ENCODE measurements around the gene DBN1.

The DBN1 gene

DNA sequence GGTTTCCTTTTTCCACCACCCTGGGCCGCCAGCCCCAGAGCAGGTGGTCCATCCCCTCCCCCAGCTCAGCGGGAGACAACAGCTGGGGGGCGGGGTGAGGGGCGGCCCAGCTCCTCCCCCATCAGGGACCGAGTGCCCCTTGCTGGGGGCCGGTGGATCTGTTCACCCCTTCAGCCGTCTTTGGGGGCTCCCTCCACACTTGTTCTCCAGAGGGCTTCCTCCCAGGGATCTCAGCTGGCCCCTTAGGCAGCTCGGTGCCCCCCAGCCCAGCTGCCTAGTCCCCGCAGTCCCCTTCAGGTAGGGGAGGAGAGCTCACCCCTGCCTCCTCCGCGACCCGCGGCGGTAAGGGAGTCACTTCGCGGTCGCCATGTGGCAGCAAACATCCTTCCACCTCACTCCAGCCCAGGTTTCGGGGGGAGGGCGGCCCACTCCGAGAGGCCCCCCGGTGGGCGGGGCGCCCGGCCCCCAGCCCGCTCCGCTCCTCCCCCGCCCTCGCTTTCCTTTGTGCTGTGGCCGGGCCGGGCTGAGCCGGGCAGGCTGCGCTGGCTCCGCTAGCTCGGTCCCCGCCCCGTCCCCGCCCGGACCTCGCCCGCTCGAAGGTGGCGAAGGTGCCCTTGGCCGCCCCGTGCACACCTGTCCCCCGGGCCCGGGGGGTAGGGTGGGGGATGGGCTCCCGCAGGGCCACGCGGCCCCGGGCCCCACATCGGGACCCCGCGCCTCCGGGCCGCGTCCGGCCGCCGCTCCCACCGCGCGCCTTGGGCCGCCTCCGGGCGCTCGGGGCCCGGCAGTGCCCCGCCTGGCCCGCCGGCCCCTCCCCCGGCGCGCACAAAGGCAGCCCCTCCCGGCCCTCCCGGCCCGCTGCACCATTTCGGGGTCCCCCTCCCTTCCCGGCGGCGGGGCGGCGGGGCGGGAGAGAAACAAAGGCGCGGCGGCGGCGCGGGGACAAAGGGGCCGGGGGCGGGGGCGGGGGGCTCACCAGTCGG lies 683 bp downstream of the DBN1 start:
- no peak for DNase-seq (ENCODE audit: low read depth)

DNA sequence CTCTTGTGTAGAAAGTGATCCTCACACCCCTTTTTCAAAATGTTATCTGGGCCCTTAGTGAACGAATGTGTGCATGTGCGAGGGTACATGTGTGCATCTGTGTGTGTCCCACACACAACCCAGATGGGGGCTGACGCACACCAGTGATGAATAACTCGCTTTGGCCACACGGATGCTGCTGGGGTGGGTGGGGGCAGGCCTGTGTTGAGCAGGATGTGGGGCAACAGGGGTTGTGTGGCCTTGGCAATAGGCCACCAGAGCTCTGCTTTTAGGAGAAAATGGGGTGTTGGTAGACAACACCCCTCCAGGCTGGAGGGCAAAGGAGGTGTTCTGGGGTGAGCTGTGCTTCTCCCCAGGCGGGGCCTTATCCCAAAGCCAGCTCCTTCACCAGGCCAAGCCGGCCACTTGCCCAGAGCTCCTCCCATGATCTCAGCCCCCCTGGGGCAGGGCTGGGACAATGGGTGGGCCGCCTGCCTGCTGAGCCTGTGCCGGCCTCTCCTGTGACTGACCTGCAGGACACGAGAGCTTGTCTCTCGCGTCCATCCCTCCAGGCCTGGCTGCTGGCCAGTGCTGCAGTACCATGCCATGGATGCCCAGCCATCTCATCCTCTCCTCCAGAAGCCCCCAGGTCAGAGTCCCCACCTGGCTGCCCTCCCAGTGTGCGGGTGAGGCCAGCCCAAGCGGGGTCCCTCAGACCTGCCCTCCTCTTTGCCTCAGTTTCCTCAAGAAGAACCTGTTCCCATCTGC lies 1.7 kb downstream of the DBN1 start:
- DNase-seq (ENCODE audit: low read depth) = no peak

DNA sequence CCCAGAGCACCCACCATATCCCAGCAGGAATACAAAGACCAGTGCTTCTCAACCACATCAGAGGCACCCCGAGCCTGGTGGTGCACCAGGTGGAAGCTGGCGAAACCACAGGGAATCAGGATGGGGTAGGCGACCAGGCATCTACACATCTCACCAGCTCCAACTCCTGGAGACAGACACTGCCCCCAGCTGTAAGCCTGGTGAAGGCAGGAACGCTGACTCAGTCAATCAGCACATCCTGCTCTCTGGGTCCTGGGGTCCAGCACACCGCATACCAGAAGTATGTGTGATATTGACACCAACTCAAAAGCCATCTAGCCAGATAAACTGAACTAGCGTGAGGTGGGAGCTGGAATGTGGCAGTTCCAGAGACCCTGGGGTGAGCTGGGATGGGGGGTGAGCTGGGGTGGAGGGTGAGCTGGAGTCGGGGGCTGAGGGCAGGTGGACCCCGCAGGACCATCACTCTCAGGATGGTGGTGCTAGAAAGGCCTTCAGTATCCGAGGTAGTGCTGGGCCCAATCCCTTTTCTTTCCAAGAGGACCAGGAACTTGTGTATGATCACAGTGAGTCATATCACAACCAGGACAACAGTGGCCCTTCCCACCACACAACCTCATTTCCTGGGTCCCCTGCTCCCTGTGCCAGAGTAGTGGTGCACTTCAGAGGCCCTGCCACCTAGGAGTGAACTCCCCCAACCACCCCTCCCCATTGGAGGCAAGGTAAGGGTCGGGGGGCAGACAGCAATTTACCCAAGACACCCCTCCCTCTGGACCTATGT lies 2.5 kb downstream of the DBN1 start:
- no peak for DNase-seq (ENCODE audit: low read depth)

DNA sequence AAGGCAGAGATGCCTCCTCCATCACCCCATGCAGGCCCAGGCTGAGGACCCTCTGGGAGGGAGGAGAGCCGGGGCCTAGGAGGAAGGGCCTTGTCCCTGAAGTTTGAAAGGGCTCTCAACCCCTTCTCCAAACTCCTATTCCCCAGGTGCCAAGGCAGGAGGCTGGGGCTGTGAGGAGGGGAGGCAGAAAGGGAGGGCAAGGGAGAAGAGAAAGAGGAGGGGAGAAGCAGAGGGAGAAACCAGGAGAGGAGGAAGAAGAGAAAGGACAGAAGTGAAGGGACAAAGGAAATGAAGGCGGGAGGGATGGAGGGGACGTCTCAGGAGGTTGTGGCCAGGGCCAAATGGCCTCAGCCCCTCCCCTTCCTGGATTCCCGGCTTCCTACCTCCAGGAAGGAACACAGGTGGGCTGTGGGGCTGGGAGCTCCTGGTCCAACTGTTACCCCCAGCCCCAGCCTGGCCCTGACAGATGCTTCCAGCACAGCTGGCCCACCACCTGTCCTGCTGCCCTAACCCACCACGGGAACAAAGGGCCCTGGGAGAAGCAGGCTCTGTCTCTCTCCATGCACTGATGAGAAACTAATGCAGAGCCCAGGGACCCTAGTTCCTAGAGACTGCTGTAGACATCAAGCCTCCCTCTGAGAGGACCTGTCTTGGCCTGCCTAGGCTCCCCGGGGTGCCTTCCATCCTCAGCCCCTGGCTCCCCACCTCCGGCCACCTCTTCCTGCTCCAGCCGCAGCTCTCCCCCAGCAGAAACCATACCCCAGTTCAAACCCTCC lies 3.5 kb downstream of the DBN1 start:
- DNase-seq (ENCODE audit: low read depth) = no peak

DNA sequence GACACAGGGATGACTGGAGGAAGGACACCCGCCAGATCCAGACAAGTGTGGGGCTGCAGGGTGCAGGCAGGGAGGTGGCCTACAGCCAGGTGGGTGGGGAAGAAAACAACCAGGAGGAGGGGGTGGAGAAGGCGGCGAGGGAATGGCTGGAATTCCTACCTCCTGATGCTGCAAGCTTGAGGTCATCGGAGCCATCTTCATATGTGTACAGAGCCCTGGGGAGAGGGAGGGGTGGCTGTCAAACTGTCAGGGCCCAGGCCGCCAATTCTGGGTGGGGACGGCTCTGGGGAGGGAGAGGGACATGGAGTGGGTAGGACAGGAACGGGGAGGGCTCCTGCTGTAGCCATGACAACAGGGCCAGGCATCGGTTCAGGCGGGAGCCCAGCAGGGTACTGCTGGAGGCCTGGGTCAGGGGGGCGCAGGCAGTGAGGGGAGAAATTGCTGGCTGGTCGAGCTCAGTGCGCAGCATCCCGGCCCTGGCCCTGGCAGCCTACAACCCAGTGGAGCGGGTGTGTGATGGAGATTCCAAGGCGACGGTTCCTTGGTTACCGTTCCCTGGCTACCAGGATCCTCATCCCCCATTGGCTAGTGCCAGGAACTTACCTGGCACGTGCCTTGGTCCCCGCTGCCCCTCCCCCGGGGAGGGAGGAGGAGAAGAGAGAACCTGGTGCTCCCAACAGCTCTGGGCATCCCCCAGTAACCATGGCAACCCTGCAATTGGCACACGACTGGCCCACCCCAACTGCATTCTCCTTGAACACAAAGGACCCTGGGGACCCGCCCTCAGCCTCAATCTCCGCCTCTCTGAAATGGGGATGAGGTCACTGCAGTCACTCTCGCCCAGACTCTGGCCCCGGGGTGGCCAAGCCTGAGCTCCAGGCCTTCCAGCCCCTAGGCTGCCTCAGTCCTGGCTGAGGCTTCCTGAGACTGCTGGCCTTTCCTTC lies 4.5 kb downstream of the DBN1 start:
- DNase-seq (ENCODE audit: low read depth) = no peak

DNA sequence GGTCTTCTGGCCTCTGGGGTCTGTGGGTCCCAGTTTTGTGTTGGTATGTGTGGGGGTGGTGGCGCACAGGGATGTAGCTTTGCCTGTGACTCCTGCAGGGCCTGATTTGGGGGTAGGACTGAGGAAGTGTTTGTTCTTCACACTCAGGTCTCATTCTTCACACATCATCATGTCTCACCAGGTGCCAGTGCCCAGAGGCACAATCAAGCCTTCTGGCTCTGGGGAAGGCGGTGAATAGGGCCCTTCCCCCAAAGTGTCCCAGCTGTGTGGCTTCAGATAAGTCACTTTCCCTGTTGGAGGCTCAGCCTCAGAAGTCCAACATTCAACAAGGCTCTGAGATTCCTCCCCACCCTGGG lies 5.1 kb downstream of the DBN1 start:
- DNase-seq (ENCODE audit: low read depth) = no peak

DNA sequence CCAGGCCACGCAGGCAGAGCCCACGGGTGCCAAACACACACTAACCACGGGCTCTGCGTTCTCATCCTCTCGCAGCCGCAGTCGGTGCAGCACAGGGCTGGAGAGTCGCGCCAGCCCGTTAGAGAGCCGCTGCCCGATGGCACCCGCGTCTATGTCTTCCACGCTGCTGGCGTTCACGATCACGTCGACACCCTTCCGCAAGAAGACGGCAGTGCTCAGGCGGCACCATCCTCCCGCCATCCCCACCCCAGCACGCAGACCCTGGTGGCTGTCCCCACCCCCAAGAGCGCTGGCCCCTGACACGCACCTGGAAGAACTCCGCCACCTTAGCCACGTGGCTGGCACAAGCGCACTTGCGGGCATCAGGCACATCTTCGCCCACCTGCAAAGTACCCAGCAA lies 6.0 kb downstream of the DBN1 start:
- DNase-seq (ENCODE audit: low read depth) = no peak

DNA sequence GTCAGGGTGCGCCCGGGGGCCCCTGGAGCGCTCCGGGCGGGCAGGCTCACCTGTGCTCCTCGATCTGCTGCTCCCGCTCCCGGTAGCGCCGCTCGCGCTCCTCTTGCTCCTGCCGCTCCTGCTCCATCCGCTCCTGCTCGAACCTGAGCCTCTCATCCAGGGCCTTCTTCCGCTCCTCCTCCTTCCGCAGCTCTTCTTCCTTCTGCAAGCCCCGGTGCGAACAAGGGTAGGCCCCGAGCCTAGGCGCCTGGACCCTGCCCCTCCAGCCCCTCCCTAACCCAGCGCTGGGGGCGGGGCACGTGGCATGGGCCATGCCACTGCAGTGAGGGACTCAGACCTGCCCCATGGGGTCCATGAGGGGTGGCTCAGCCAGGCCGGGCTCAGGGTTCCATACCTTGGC lies 6.6 kb downstream of the DBN1 start:
- DNase-seq (ENCODE audit: low read depth) = no peak

DNA sequence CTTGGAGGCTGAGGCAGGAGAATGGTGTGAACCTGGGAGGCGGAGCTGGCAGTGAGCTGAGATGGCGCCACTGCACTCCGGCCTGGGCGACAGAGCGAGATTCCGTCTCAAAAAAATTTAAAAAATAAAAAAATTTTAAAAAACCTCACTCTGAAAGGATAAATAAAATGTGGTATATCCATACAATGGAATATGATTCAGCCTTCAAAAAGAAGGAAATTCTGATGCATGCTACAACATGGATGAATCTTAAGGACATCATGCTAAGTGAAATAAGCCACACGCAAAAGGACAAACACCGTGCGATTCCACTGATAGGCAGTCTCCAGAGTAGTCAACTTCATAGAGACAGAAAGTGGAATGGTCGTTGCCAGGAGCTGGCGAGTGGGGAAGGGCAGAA lies 8.4 kb downstream of the DBN1 start:
- no peak for DNase-seq (ENCODE audit: low read depth)

DNA sequence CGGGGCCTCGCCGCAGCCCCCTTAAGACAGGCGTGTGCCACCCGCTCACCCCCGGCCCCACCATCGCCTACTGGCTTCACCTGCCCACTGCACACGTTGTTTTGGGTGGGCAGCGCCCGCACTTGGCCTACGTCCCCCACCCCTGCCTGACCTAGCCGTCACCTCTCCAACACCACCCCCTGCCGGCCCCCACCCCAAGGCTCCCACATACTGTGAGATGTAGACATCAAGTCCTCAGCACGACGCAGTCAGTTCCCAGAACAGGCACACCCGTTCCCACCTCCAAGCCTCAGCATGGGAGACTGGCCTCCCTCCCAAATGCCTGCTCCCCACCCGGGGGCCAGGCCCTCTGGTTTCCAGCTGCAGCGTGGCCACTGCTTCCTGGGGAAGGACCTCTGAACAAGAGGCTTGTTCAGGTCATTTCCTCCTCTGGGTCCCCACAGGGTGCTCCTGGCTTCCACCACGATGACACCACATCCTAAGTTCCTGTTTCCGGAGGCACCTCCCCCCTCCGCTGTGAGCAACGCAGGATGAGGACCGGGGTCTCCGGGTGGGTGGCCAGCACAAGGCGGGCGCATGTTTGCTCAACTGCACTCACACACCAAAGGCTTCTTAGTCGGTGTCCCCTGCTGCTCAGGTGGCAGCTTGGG lies 11.3 kb downstream of the DBN1 start:
- DNase-seq (ENCODE audit: low read depth) = no peak

DNA sequence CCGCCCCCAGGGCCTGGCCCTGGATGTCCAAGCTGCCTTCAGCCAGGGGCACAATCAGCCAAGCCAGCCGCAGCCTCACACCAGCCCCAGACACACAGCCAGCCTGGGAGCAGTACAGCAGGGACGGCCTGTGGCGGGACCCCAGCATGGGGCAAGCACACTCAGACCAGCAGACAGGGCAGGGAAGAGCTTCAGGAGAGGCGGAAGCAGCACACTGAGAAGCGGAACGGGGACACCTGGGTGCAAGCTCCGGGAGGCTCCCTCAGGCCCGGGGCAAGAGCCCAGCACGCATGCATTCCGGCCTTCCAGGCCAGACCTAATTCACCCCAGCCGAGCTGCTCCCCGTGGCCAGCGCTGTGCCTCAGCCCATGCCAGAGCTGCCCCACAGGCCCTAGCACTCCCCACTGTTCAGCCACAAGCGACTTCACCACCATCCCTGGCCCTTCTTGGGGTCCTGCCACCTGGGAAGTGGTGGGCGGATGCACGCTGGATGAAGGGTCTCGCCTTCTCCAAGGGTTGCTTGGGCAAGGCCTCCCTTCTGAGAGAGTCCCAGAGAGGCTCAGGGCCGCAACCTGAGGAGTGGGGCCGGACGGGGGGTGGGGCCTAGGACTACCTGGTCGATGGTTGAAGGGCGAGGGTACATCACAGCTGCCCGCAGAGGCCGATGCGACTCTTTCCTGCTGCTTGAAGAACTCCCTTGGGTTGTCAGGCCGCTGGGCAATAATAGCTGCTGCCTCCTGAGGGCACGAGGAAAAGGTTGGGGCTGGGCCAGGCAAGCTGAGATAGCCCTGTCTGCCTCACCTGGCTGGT lies 13.4 kb downstream of the DBN1 start:
- no peak for DNase-seq (ENCODE audit: low read depth)

DNA sequence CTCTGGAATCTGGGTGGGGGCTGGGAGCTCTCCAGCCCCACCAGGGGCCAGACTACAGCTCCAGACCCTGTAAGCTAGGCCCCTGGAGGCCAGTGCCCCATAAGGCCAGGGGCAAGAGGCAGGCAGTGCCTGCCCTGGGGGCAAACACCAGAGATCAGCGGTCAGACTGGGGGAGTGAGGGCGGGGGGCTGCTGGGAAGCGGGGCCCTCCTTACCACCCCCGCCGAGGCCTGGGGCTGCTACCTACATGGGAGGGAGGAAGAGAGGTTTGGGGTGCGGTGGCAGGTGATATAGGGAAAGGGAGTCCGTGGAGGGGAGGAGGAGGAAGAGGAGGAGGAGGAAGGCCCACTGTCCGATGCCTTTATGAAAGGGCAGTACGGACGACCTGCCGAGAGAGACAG lies 14.1 kb downstream of the DBN1 start:
- no peak for DNase-seq (ENCODE audit: low read depth)

DNA sequence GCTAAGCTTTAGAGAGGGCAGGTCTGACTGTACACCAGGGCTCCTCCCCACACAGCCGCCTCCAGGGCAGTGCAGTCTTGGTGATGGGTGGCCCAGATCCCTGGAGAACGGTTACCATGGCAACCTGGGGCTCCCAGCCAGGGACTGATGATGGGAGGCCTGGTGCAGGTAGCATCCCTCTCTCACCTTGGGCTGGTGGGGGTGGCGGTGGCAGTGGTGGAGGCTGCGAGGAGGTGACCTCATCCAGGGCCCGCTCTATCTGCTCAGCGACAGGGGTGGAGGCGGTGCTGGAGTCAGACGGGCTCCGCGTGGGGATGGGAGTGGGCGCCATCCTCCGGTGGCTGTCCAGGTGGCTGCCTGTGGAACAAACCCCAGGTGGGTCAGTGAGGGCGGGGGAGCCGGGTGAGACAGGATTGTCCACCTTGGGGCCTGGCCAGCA lies 14.5 kb downstream of the DBN1 start:
- no peak for DNase-seq (ENCODE audit: low read depth)

DNA sequence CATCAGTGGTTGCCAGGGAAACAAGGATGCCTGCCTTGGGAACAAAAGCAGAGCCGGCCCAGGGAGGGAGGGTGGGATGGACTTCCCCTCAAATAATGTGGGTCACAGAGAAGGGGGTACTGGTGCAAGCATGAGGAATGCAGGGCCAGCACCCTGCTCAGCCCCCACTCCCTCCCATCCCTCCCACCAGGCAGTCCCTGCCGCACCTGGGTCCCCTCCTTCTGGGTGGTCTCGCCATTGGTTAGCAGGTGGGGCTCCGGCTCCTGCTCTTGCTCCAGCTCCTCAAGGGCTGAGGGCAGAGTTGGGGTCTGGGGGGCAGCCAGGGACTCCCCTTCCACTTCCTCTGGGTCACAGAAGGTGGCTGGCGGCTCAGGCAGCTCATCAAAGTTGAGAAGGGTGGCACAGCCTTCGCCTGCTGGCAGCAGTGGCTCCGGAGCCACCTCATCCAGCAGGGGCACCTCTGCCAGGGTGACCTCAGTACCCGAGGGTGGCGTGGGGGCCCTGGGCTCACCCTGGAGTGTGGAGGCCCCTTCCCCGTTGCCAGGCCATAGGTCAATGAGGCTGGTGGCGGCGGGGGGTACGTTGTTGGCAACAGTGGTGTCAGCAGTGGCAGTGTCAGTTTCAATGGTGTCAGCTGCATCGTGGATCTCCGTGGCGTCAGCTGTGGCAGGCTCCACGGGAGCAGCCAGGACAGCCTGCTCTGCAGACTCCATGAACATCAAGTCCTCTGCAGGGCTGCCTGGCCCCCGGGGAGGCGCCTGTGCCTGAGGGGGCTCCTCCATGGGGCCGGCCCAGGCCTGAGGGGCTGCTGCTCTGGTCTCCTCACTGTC lies 15.4 kb downstream of the DBN1 start:
- no peak for DNase-seq (ENCODE audit: low read depth)

DNA sequence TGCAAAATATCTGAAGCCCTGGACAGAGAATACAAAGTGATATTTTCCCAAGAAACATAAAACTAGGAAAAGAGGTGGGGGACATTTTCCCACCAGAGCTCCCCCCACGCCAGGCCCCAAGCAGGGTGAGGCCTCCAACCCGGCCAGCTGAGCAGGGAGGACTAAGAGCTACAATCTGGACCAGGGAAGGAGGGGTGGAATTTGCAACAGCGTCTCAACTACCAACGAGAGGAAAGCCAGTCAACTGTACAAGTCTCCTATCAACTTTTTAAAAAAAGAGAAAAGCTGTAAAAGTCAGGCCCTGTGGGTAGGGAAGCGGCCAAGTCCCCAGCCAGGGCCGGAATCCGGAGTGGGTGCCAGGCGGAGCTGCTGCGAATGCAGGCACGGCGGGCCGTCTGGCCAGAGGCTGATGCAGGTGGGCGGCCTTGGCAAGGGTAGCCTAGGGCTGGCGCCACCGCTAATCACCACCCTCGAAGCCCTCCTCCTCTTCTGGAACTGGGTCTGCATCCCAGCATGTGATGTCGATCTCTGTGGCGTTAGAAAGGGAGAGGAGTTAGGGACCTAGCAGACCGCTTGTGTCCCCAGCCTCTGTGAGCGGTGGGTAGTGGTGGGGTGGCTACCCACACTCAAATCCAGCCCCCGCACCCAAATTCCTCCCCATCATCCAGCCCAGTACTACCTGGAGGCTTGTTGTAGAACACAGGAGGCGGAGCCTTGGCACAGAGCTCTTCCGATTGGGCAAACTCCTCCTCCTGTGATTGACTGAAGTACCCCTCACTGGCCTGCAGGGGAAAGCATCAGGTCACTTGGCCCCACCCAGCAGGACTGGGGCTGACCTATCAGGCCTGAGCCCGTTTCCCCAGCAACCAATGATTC lies 16.2 kb downstream of the DBN1 start:
- no peak for DNase-seq (ENCODE audit: low read depth)

DNA sequence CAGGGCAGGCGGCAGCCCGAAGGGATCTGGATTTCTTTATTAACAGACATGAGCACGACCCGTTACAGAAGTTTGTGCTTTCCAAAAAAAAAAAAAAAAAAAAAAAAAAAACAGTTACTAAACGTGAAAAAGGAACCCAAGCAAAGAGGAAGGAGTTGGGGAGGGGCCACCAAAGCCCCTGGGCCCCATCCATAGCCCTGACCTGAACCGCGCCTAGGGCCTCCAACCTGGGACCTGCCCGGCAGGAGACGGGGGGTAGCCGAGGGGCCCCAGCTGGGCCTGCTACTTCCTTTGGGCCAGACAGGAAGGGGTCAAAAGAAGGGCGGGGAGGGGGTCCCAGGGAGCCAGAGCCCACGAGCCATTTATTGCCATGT lies 16.9 kb downstream of the DBN1 start:
- DNase-seq (ENCODE audit: low read depth) = no peak
